ENCODE data around the gene DUSP10.

DUSP10 gene

GRCh38 chr1:221741703-221742554 lies at the start of gene DUSP10:
TSS of gene DUSP10 (minus strand) at chr1:221742089. CDS start at chr1:221739744, 2,345 bp downstream.
- Histone ChIP-seq H3K4me3 (IDR thresholded peaks at IDR 0.05; ENCODE audit: insufficient read depth, low read depth, low read length) (peak within 1 kb of the TSS; percentile 93), H3K79me2 (ENCODE audit: insufficient read depth, low read depth) (peaks cover 8% of the 10 kb centered on the region; the same call in 1 of the 2 replicates), H3K27me3 (ENCODE audit: insufficient read depth, low read depth) (no peaks in the 10 kb centered on the region), H3K4me1 (ENCODE audit: low read depth, poor library complexity, severe bottlenecking) (peaks cover 17% of the 10 kb centered on the region), H3K4me2 (peak within 1 kb of the TSS; percentile 88), H2AFZ (ENCODE audit: low read depth) (peak within 1 kb of the TSS; percentile 85), H3K27ac (peak within 1 kb of the TSS; percentile 92), H4K20me1 (ENCODE audit: insufficient read depth) (no peaks in the 10 kb centered on the region), H3K9ac (peak within 1 kb of the TSS; percentile 85), H3K36me3 (ENCODE audit: insufficient read depth) (no peaks in the 10 kb centered on the region)
- TF ChIP-seq, protein P1, sequence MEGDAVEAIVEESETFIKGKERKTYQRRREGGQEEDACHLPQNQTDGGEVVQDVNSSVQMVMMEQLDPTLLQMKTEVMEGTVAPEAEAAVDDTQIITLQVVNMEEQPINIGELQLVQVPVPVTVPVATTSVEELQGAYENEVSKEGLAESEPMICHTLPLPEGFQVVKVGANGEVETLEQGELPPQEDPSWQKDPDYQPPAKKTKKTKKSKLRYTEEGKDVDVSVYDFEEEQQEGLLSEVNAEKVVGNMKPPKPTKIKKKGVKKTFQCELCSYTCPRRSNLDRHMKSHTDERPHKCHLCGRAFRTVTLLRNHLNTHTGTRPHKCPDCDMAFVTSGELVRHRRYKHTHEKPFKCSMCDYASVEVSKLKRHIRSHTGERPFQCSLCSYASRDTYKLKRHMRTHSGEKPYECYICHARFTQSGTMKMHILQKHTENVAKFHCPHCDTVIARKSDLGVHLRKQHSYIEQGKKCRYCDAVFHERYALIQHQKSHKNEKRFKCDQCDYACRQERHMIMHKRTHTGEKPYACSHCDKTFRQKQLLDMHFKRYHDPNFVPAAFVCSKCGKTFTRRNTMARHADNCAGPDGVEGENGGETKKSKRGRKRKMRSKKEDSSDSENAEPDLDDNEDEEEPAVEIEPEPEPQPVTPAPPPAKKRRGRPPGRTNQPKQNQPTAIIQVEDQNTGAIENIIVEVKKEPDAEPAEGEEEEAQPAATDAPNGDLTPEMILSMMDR (conservative IDR thresholded peaks at IDR 0.05; ENCODE audit: low read depth, low read length) = no peak

GRCh38 chr1:221788466-221788865 lies 46.6 kb upstream of the DUSP10 start:
- Histone ChIP-seq H2AFZ (ENCODE audit: low read depth) (no peak overlapping the region), H3K79me2 (ENCODE audit: insufficient read depth, low read depth) (no peaks in the 10 kb centered on the region), H3K9ac (no peak overlapping the region), H3K4me2 (no peak overlapping the region), H3K4me3 (IDR thresholded peaks at IDR 0.05; ENCODE audit: insufficient read depth, low read depth, low read length) (no peak overlapping the region), H3K27ac (no peak overlapping the region), H3K36me3 (ENCODE audit: insufficient read depth) (no peaks in the 10 kb centered on the region), H4K20me1 (ENCODE audit: insufficient read depth) (no peaks in the 10 kb centered on the region), H3K27me3 (ENCODE audit: insufficient read depth, low read depth) (no peaks in the 10 kb centered on the region), H3K4me1 (ENCODE audit: low read depth, poor library complexity, severe bottlenecking) (no peaks in the 10 kb centered on the region)
- TF ChIP-seq, protein P1 (conservative IDR thresholded peaks at IDR 0.05; ENCODE audit: low read depth, low read length) = no peak

- no peaks in the 10 kb centered on the region for H3K36me3 ChIP-seq (ENCODE audit: insufficient read depth)
- TF ChIP-seq, protein P1 (conservative IDR thresholded peaks at IDR 0.05; ENCODE audit: low read depth, low read length) = no peak
- H4K20me1 ChIP-seq (ENCODE audit: insufficient read depth) = no peaks in the 10 kb centered on the region
- H3K4me2 ChIP-seq = no peak overlapping the region
- no peak overlapping the region for H3K9ac ChIP-seq
- H3K79me2 ChIP-seq (ENCODE audit: insufficient read depth, low read depth) = no peaks in the 10 kb centered on the region
- no peak overlapping the region for H2AFZ ChIP-seq (ENCODE audit: low read depth)
- no peak overlapping the region for H3K27ac ChIP-seq
- H3K4me3 ChIP-seq (IDR thresholded peaks at IDR 0.05; ENCODE audit: insufficient read depth, low read depth, low read length) = no peak overlapping the region
- no peaks in the 10 kb centered on the region for H3K4me1 ChIP-seq (ENCODE audit: low read depth, poor library complexity, severe bottlenecking)
- H3K27me3 ChIP-seq (ENCODE audit: insufficient read depth, low read depth) = no peaks in the 10 kb centered on the region
Observed at GRCh38 chr1:221786647-221787046, 44.8 kb upstream of the DUSP10 start.

- Histone ChIP-seq H4K20me1 (ENCODE audit: insufficient read depth) (no peaks in the 10 kb centered on the region), H3K36me3 (ENCODE audit: insufficient read depth) (no peaks in the 10 kb centered on the region), H3K4me1 (ENCODE audit: low read depth, poor library complexity, severe bottlenecking) (peaks cover 4% of the 10 kb centered on the region), H3K27ac (no peak overlapping the region), H3K9ac (no peak overlapping the region), H3K4me3 (IDR thresholded peaks at IDR 0.05; ENCODE audit: insufficient read depth, low read depth, low read length) (no peak overlapping the region), H3K79me2 (ENCODE audit: insufficient read depth, low read depth) (no peaks in the 10 kb centered on the region), H3K27me3 (ENCODE audit: insufficient read depth, low read depth) (peaks cover 5% of the 10 kb centered on the region; the same call in 1 of the 2 replicates), H3K4me2 (no peak overlapping the region), H2AFZ (ENCODE audit: low read depth) (no peak overlapping the region)
- TF ChIP-seq, protein P1 (conservative IDR thresholded peaks at IDR 0.05; ENCODE audit: low read depth, low read length) = no peak
Observed at GRCh38 chr1:221783936-221784335, 42.0 kb upstream of the DUSP10 start.
